ENCODE results near the gene RAB35. TPM values are rescaled to one million over a fixed set of nuclear protein-coding genes. Genes with fewer than 3 reads are reported as not detected.

RAB35 gene
- total RNA-seq, 1 experiment from 2014 or later = 68.2 TPM

- no TSS peak for BruUV-seq (replicated peaks)
- no peaks in the 10 kb centered on the region for H3K27me3 Mint-ChIP-seq (ENCODE audit: unreplicated experiment)
- CTCF ChIA-PET = interaction anchor here (0.6 to 1.2 kb wide), 4 partner anchors 29 to 136 kb away, joined by 3 to 5 read pairs (median 4); no protein-coding TSS in a partner anchor
- H3K4me1 Mint-ChIP-seq (ENCODE audit: low read depth, unreplicated experiment) = peaks cover 15% of the 10 kb centered on the region
- peak overlapping the region; percentile 71 for H3K4me3 Mint-ChIP-seq (ENCODE audit: low read depth, unreplicated experiment)
- no peaks in the 10 kb centered on the region for H3K9me3 Mint-ChIP-seq (ENCODE audit: low read depth, unreplicated experiment)
- intact Hi-C loops (cut with micrococcal nuclease; ENCODE audit: unreplicated experiment) = loop anchor here (10.0 kb wide), 1 partner anchor 151 kb away; no protein-coding TSS in a partner anchor
- peak overlapping the region; percentile 25 for H3K27ac Mint-ChIP-seq (ENCODE audit: unreplicated experiment)
- no peak for TF ChIP-seq CTCF (IDR thresholded peaks at IDR 0.05; ENCODE audit: unreplicated experiment)
- peaks cover 32% of the 10 kb centered on the region for H3K36me3 Mint-ChIP-seq (ENCODE audit: insufficient read depth, unreplicated experiment)
- DNase-seq = no peak
These were observed 30.5 kb downstream of the RAB35 start for GRCh38 chr12:120085920-120086645.

GRCh38 chr12:120081641-120082040 lies 34.9 kb downstream of the RAB35 start:
- Mint-ChIP-seq H3K27ac (ENCODE audit: unreplicated experiment) (no peak overlapping the region), H3K4me3 (ENCODE audit: low read depth, unreplicated experiment) (no peak overlapping the region), H3K36me3 (ENCODE audit: insufficient read depth, unreplicated experiment) (peaks cover 13% of the 10 kb centered on the region), H3K9me3 (ENCODE audit: low read depth, unreplicated experiment) (no peaks in the 10 kb centered on the region), H3K4me1 (ENCODE audit: low read depth, unreplicated experiment) (peaks cover 26% of the 10 kb centered on the region), H3K27me3 (ENCODE audit: unreplicated experiment) (no peaks in the 10 kb centered on the region)
- TF ChIP-seq CTCF (IDR thresholded peaks at IDR 0.05; ENCODE audit: unreplicated experiment) = no peak
- BruUV-seq (replicated peaks) = no TSS peak
- DNase-seq = no peak
- intact Hi-C loops (cut with micrococcal nuclease; ENCODE audit: unreplicated experiment) = loop anchor here (10.0 kb wide), 1 partner anchor 147 kb away; no protein-coding TSS in a partner anchor
- CTCF ChIA-PET = no interaction called here

- intact Hi-C loops (cut with micrococcal nuclease; ENCODE audit: unreplicated experiment) = loop anchor here (2.0 to 10.0 kb wide), 2 partner anchors 89 to 145 kb away; no protein-coding TSS in a partner anchor
These were observed 36.8 kb downstream of the RAB35 start for GRCh38 chr12:120079411-120080400.

More at GRCh38 chr12:120079411-120080400, 36.8 kb downstream of the RAB35 start:
- peak overlapping the region; percentile 35 for H3K27ac Mint-ChIP-seq (ENCODE audit: unreplicated experiment)
- peaks cover 7% of the 10 kb centered on the region for H3K36me3 Mint-ChIP-seq (ENCODE audit: insufficient read depth, unreplicated experiment)
- no TSS peak for BruUV-seq (replicated peaks)
- no peak for TF ChIP-seq CTCF (IDR thresholded peaks at IDR 0.05; ENCODE audit: unreplicated experiment)
- H3K27me3 Mint-ChIP-seq (ENCODE audit: unreplicated experiment) = no peaks in the 10 kb centered on the region
- H3K9me3 Mint-ChIP-seq (ENCODE audit: low read depth, unreplicated experiment) = no peaks in the 10 kb centered on the region
- peaks cover 22% of the 10 kb centered on the region for H3K4me1 Mint-ChIP-seq (ENCODE audit: low read depth, unreplicated experiment)
- DNase-seq = peak; percentile 29
- CTCF ChIA-PET = interaction anchor here (0.6 to 1.1 kb wide), 3 partner anchors 8 to 118 kb away, joined by 3 to 4 read pairs (median 4); partner anchors contain the start of gene RAB35
- peak overlapping the region; percentile 20 for H3K4me3 Mint-ChIP-seq (ENCODE audit: low read depth, unreplicated experiment)
